Fibroblast of the aortic adventitia (primary cell): ENCODE measurements around the gene ELP6. TPM values are rescaled to one million over a fixed set of nuclear protein-coding genes. Genes with fewer than 3 reads are reported as not detected.

Experiments
- DNase-seq: peaks from one replicate; pipeline ENCODE4 v3.0.0-alpha.2; 2010; ENCODE audit warnings: low read depth
- H3K4me3 ChIP-seq: 2 replicates; pipeline ENCODE4 v1.5.1; 2011; ENCODE audit warnings: low read depth, mild to moderate bottlenecking, control low read depth, low read length, moderate library complexity
- CTCF ChIP-seq: IDR thresholded peaks from 2 replicates; pipeline ENCODE4 v1.5.1; 2011; ENCODE audit warnings: mild to moderate bottlenecking, low read length, control low read depth, inconsistent platforms; ENCODE audit not compliant: insufficient read depth
- total RNA-seq: library from RNA; depleted of rRNA; stranded (reverse); fragments of >200 nt; gene quantifications from 2 replicates; pipeline ENCODE4 v1.2.3, GENCODE V29; 2012; ENCODE audit warnings: low replicate concordance

Gene ELP6, protein sequence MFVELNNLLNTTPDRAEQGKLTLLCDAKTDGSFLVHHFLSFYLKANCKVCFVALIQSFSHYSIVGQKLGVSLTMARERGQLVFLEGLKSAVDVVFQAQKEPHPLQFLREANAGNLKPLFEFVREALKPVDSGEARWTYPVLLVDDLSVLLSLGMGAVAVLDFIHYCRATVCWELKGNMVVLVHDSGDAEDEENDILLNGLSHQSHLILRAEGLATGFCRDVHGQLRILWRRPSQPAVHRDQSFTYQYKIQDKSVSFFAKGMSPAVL
- total RNA-seq, result 18.3 and 28.7 TPM in 2 replicates

DNA sequence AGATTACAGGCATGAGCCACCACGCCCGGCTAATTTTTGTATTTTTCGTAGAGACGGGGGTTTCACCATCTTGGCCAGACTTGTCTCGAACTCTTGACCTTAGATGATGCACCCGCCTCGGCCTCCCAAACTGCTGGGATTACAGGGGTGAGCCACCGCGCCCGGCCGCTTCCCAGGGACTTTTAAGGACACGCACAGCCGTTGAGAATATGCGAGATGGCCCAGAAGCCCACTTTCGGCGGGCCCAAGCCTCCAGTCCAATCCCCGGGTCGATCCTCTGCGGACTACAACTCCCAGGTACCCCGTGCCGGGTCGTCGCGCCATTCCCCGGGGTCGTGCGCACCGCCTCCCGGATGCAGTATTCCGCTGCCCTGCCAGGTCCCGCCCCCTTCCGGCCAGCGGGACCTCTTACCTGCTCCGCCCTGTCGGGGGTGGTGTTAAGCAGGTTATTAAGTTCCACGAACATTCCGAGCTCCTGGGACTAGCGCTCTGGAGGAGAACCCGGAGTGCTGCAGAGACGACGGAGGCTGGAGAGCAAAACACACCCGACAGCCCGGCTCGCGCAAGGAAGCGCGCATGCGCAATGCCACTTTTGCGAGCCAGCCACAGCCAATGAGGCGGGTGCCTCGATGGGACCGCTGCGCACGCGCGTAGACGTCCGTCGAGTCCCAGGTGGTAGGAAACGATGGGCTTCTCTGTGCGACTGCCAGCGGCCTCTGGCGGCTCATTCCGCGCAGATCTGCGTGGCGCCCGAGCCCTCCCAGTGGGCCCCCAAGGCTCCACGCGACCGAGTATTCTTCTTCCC lies at the start of gene ELP6:
Gene ELP6 (minus strand): TSS at position 588 of the 805 bp plus-strand sequence. CDS start 122 bp downstream, at position 466.
- peak within 1 kb of the TSS; percentile 92 for H3K4me3 ChIP-seq
- DNase-seq, result peak; percentile 94
- peak; percentile 38 for TF ChIP-seq CTCF

GRCh38 chr3:47556351-47556750 lies 42.8 kb upstream of the ELP6 start:
- TF ChIP-seq CTCF, result no peak
- H3K4me3 ChIP-seq, result no peak overlapping the region
- no peak for DNase-seq

- TF ChIP-seq CTCF, result no peak
- H3K4me3 ChIP-seq, result no peak overlapping the region
Measured at GRCh38 chr3:47554335-47554734, 40.8 kb upstream of the ELP6 start.

DNA sequence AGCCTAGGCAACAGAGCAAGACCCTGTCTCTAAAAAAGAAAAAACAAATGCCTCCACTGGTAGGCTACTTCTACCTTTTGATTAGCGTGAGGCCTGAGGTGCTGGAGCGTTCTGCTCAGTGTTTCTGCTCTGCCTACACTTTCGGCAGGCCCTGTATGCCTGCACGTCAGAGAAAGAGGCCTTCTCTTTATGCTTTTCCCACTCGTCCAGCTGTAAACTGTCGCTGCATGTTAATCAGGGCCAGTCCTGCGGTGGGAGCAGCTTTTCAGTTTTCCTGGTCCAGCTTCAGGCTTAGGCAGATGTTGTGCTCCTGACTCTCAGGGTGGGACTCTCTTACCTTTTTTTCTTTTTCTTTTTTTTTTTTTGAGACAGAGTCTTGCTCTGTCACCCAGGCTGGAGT lies 39.9 kb upstream of the ELP6 start:
- no peak overlapping the region for H3K4me3 ChIP-seq
- TF ChIP-seq CTCF, result no peak
- no peak for DNase-seq

More at GRCh38 chr3:47554335-47554734, 40.8 kb upstream of the ELP6 start:
- no peak for DNase-seq

DNA sequence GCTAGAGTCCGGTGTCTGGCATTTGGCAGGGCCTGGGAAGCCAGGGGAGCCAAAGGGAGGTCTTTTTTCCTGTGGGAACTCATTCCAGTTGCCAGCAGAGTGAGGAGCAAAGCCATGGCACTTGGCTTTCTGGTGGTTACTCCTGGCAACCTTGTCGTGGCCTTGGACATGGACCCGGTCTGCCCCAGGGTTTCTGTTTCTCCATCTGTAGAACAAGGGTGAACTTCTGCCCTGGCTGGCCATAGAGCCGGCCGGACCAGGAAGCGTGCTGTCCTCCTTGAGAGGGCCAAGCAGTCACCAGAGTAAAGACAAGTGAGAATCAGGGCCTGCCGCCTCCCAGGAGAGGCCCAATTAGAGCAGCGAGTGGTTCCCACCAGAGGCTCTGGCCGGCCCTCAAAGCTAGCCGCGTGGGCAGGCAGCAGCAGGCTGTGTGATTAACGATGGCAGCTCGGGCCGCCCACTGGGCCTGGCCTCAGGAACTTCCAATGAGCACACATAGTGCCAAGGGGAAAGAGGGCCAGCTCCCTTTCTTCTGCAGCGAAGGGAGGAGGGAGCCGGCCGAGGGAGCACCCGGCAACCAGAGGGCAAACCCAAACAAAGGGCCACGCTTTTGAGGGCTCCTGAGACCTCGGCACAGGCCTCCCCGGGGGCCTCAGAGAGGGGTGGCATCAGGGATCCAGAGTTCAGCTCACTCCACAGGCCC lies 29.1 kb upstream of the ELP6 start:
- DNase-seq, result peak; percentile 51
- H3K4me3 ChIP-seq, result no peak overlapping the region
- no peak for TF ChIP-seq CTCF

DNA sequence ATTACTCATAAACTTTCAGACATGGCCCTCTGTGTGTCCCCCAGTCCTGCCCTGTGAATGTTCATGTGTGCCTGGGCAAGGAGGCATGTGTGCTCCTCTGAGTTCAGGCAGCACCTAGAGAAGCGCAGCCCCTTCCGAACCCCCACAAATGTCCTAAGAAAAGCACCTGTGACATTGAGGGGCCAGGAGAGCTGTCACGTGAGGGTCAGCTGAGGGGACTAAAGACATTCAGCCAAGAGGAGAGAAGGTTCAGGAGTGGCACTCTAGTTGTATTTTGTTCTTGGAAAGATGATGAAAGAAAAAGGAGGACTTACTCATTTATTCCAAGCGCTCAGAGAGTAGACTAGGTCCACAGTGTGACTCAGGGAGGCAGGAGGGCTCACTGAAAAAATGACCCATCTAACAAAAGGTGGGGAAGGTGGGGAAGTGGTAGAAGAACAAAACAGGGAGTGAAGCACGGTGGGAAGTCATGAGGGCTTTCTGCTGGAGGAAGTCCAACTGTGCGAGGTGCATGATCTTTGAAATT lies 28.1 kb upstream of the ELP6 start:
- no peak for DNase-seq
- no peak for TF ChIP-seq CTCF
- no peak overlapping the region for H3K4me3 ChIP-seq
